HepG2 (cell line): ENCODE measurements around the gene CA7. TPM values are rescaled to one million over a fixed set of nuclear protein-coding genes. Genes with fewer than 3 reads are reported as not detected.

Experiments
- ARID4A ChIP-seq: sonication (generic); formaldehyde crosslinking; IDR thresholded peaks from 2 replicates; pipeline ENCODE4 v1.5.0; 2020; ENCODE audit warnings: mild to moderate bottlenecking, missing genetic modification reagents, borderline replicate concordance
- CC2D1A ChIP-seq: sonication (generic); formaldehyde crosslinking; IDR thresholded peaks from 2 replicates; pipeline ENCODE4 v1.8.1; 2023; ENCODE audit warnings: mild to moderate bottlenecking, missing genetic modification reagents
- POGZ ChIP-seq: sonication (generic); formaldehyde crosslinking; IDR thresholded peaks from 2 replicates; pipeline ENCODE4 v1.4.0; 2020; ENCODE audit warnings: mild to moderate bottlenecking, missing genetic modification reagents
- REST ChIP-seq, 2 experiments: IDR thresholded peaks; 2 replicates each; pipeline ENCODE4 v1.6.1; 2011 to 2012; ENCODE audit warnings: low read length in 2 of 2, borderline replicate concordance in 1 of 2, low read depth in 1 of 2, mild to moderate bottlenecking in 1 of 2, moderate library complexity in 1 of 2
- UBTF ChIP-seq: sonication (generic); formaldehyde crosslinking; IDR thresholded peaks from 2 replicates; pipeline ENCODE4 v1.4.0; 2020; ENCODE audit warnings: mild to moderate bottlenecking, missing genetic modification reagents
- ZNF280B ChIP-seq: sonication (generic); formaldehyde crosslinking; IDR thresholded peaks from 2 replicates; pipeline ENCODE4 v1.5.0; 2020; ENCODE audit warnings: missing genetic modification reagents, mild to moderate bottlenecking, borderline replicate concordance
- ZNF780A ChIP-seq: sonication (generic); formaldehyde crosslinking; IDR thresholded peaks from 2 replicates; pipeline ENCODE4 v1.8.0; 2022; ENCODE audit warnings: mild to moderate bottlenecking, missing genetic modification reagents, moderate library complexity
- polyA plus RNA-seq, 8 experiments: library from polyadenylated mRNA; depleted of rRNA in 3 of 8; stranded (reverse) in 7 of 8; unstranded in 1 of 8; fragments of >200 nt; fragmentation: Illumina TruSeq in 4 of 8; extraction: Trizol in 4 of 8; gene quantifications; 2 replicates each; pipeline versions ENCODE4 v1.2.1 to v1.2.3, GENCODE V29; 2011 to 2016; ENCODE audit warnings: low read depth in 4 of 8, missing spikeins in 1 of 8, mixed read lengths in 1 of 8; ENCODE audit not compliant: insufficient read depth in 1 of 8
- total RNA-seq, 5 experiments: library from RNA; depleted of rRNA; stranded (reverse); fragments of >200 nt; fragmentation: Illumina TruSeq; extraction: Trizol; gene quantifications; 2 replicates each; pipeline ENCODE4 v1.2.3, GENCODE V29; 2016; ENCODE audit warnings: low read depth in 1 of 5
- TF ChIP-seq, protein P1 (sequence below): sonication (generic); formaldehyde crosslinking; IDR thresholded peaks from 2 replicates; pipeline ENCODE4 v1.9.0; 2022; ENCODE audit warnings: low read depth, missing genetic modification reagents
- TF ChIP-seq, protein P2 (sequence below): sonication (generic); formaldehyde crosslinking; IDR thresholded peaks from 2 replicates; pipeline ENCODE4 v1.5.0; 2020; ENCODE audit warnings: mild to moderate bottlenecking, missing genetic modification reagents

The CA7 gene
- total and polyA plus RNA-seq, 2 of the 13 experiments (the other 11 are each of a cell fraction or from before 2014, with no cell fraction given) = not detected

DNA sequence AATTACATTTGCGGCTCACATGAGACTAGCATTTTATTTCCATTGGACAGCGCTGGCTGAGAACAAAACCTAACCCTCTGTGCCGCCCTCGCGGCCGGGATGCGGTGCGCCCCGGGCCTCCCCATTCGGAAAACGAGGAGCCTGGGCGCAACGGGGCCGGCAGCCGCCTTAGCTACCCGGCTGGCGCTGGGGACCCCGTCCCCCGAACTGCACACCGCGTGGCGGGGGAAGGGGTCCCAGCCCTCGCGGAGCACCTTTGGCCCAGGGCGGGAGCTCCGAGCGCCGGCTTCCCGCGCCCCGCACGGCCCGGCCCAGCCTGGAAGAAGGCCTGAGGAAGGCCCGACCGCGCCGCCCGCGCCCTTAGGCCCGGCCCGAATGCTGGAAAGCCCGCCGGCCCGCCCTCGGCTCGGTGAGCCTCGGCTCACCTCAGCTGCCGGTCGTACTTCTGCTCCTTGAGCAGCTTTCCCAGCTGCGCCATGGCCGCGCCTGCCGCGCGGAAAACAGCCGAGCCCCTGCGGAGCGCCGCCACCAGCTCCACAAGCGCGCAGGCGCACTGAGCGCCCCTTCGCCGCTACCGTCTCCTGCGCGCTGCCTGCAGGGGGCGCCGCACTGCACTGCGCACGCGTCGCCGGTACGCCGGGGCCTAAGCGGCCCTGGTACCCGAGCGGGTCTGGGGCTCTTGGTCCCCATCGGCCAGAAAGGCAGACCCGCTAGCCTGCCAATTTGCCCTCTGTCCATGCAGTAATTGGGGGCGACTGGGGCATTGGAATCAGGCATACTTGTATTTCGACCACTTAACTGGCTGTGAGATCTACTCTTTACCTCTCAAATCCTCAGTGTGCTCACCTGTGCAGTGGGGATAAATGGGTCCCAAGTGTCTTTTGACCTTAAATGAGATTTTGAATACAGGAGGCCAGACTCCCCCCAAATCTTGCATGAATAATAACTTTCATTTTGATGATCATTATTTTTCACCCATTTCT, 13.5 kb upstream of the CA7 start, which contains the start of gene NAE1 (continued):
- TF ChIP-seq REST (IDR thresholded peaks at IDR 0.05; ENCODE audit: borderline replicate concordance in 1 of 2, low read depth in 1 of 2, low read length in 2 of 2) (0 out of 4 replicates have a peak, but pooled peaks of 1 of the 2 experiments have one; percentile 6), ZNF280B (CRISPR knock-in tag) (peak; percentile 99), ARID4A (CRISPR knock-in tag) (peak; percentile 95), UBTF (CRISPR knock-in tag) (peak; percentile 98), POGZ (peak; percentile 66; the same call in 1 of the 2 replicates), CC2D1A (CRISPR knock-in tag) (0 out of 2 replicates have a peak, but pooled peaks have one; percentile 18), ZNF780A (CRISPR knock-in tag) (no peak)
- TF ChIP-seq, protein P1, sequence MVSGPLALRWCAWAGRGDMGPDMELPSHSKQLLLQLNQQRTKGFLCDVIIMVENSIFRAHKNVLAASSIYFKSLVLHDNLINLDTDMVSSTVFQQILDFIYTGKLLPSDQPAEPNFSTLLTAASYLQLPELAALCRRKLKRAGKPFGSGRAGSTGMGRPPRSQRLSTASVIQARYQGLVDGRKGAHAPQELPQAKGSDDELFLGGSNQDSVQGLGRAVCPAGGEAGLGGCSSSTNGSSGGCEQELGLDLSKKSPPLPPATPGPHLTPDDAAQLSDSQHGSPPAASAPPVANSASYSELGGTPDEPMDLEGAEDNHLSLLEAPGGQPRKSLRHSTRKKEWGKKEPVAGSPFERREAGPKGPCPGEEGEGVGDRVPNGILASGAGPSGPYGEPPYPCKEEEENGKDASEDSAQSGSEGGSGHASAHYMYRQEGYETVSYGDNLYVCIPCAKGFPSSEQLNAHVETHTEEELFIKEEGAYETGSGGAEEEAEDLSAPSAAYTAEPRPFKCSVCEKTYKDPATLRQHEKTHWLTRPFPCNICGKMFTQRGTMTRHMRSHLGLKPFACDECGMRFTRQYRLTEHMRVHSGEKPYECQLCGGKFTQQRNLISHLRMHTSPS (CRISPR knock-in tag) = no peak
- TF ChIP-seq, protein P2, sequence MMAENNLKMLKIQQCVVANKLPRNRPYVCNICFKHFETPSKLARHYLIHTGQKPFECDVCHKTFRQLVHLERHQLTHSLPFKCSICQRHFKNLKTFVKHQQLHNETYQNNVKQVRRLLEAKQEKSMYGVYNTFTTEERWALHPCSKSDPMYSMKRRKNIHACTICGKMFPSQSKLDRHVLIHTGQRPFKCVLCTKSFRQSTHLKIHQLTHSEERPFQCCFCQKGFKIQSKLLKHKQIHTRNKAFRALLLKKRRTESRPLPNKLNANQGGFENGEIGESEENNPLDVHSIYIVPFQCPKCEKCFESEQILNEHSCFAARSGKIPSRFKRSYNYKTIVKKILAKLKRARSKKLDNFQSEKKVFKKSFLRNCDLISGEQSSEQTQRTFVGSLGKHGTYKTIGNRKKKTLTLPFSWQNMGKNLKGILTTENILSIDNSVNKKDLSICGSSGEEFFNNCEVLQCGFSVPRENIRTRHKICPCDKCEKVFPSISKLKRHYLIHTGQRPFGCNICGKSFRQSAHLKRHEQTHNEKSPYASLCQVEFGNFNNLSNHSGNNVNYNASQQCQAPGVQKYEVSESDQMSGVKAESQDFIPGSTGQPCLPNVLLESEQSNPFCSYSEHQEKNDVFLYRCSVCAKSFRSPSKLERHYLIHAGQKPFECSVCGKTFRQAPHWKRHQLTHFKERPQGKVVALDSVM (CRISPR knock-in tag) = peak; percentile 75; the same call in 1 of the 2 replicates
